C4-2B (cell line): ENCODE data around the gene TGFBR2.

Source experiments
- CTCF ChIP-seq: fragments of 450-650 bp; conservative IDR thresholded peaks from 2 replicates; pipeline ENCODE4 v1.5.1; 2017; ENCODE audit warnings: mild to moderate bottlenecking
- ZFX ChIP-seq: fragments of 450-650 bp; IDR thresholded peaks from 2 replicates; pipeline ENCODE4 v1.6.1; 2017

GRCh38 chr3:30661098-30661873 is 54.9 kb downstream of the TGFBR2 start:
- TF ChIP-seq ZFX (no peak), CTCF (no peak)
